ENCODE measurements around the gene LLGL2.

DNA sequence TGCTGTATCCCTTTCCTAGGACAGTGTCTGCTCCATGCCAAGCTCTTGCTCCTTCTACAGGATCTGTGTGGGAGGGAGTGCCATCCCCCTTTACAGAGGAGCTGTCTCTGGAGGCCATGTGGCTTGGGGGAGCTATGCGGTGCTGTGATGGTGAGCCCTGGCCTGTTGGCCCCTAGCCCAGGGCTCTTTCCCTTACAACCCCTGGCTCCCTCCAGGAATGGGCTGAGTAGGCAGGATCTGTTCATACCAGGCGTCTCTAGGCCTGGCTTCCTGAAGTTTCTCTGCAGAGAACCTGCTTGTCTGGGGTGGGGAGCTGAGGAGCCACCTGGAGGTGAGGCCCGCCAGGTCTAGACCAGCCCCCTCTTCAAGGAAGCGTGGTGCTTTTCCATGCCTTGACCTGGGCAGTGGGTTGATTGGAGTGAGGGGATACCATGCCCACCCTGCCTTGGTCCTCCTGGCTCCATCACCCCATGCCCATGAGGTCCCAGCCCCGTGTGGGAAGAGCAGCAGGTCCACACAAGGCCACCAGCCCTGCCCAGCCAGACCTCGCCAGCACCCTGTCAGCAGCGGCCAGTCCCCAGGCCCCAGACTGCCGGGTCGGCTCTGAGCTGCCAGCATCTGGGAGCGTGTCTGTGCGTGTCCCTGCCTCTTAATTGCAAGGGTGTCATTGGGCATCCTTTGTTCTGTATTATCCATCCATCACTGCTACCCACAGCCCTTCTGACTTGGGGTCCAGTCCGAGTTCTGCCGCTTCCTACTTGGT, 14.7 kb downstream of the LLGL2 start:
- TF ChIP-seq, protein P1, sequence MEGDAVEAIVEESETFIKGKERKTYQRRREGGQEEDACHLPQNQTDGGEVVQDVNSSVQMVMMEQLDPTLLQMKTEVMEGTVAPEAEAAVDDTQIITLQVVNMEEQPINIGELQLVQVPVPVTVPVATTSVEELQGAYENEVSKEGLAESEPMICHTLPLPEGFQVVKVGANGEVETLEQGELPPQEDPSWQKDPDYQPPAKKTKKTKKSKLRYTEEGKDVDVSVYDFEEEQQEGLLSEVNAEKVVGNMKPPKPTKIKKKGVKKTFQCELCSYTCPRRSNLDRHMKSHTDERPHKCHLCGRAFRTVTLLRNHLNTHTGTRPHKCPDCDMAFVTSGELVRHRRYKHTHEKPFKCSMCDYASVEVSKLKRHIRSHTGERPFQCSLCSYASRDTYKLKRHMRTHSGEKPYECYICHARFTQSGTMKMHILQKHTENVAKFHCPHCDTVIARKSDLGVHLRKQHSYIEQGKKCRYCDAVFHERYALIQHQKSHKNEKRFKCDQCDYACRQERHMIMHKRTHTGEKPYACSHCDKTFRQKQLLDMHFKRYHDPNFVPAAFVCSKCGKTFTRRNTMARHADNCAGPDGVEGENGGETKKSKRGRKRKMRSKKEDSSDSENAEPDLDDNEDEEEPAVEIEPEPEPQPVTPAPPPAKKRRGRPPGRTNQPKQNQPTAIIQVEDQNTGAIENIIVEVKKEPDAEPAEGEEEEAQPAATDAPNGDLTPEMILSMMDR (IDR thresholded peaks at IDR 0.05): no peak
- no peak for TF ChIP-seq EP300 (IDR thresholded peaks at IDR 0.05)
